HepG2 (cell line): ENCODE data around the gene HK2. TPM values are rescaled to one million over a fixed set of nuclear protein-coding genes. Genes with fewer than 3 reads are reported as not detected.

Experiments used
- GLMP ChIP-seq: sonication (generic); formaldehyde crosslinking; IDR thresholded peaks from 2 replicates; pipeline ENCODE4 v1.9.0; 2021; ENCODE audit warnings: missing genetic modification reagents, mild to moderate bottlenecking, borderline replicate concordance
- MAF1 ChIP-seq: sonication (generic); formaldehyde crosslinking; IDR thresholded peaks from 2 replicates; pipeline ENCODE4 v1.5.0; 2020; ENCODE audit warnings: missing genetic modification reagents, borderline replicate concordance
- RCOR2 ChIP-seq: IDR thresholded peaks from 2 replicates; pipeline ENCODE4 v1.6.1; 2016; ENCODE audit warnings: missing biosample characterization, missing genetic modification reagents
- SSRP1 ChIP-seq: IDR thresholded peaks from 2 replicates; pipeline ENCODE4 v1.6.1; 2016; ENCODE audit warnings: control low read depth
- TAF15 ChIP-seq: fragments of 200-400 bp; formaldehyde crosslinking; IDR thresholded peaks from one replicate; pipeline ENCODE4 v1.6.1; 2018; ENCODE audit warnings: mild to moderate bottlenecking, low read depth, low read length; ENCODE audit not compliant: poor library complexity, severe bottlenecking
- TFDP2 ChIP-seq: sonication (generic); formaldehyde crosslinking; IDR thresholded peaks from 2 replicates; pipeline ENCODE4 v1.4.0; 2020; ENCODE audit warnings: missing genetic modification reagents
- ZMYM4 ChIP-seq: sonication (generic); formaldehyde crosslinking; IDR thresholded peaks from 2 replicates; pipeline ENCODE4 v1.8.1; 2023; ENCODE audit warnings: mild to moderate bottlenecking, missing genetic modification reagents
- ZNF232 ChIP-seq: sonication (generic); formaldehyde crosslinking; IDR thresholded peaks from 2 replicates; pipeline ENCODE4 v1.4.0; 2020; ENCODE audit warnings: missing genetic modification reagents, borderline replicate concordance
- ZNF543 ChIP-seq: sonication (generic); formaldehyde crosslinking; IDR thresholded peaks from 2 replicates; pipeline ENCODE4 v1.4.0; 2020; ENCODE audit warnings: mild to moderate bottlenecking, missing genetic modification reagents
- ZNF609 ChIP-seq: sonication (generic); formaldehyde crosslinking; IDR thresholded peaks from 2 replicates; pipeline ENCODE4 v1.4.0; 2020; ENCODE audit warnings: mild to moderate bottlenecking, missing genetic modification reagents, borderline replicate concordance
- ZNF678 ChIP-seq: sonication (generic); formaldehyde crosslinking; IDR thresholded peaks from 2 replicates; pipeline ENCODE4 v1.4.0; 2020; ENCODE audit warnings: mild to moderate bottlenecking, missing genetic modification reagents
- polyA plus RNA-seq, 8 experiments: library from polyadenylated mRNA; depleted of rRNA in 3 of 8; stranded (reverse) in 7 of 8; unstranded in 1 of 8; fragments of >200 nt; fragmentation: Illumina TruSeq in 4 of 8; extraction: Trizol in 4 of 8; gene quantifications; 2 replicates each; pipeline versions ENCODE4 v1.2.1 to v1.2.3, GENCODE V29; 2011 to 2016; ENCODE audit warnings: low read depth in 4 of 8, missing spikeins in 1 of 8, mixed read lengths in 1 of 8; ENCODE audit not compliant: insufficient read depth in 1 of 8
- total RNA-seq, 5 experiments: library from RNA; depleted of rRNA; stranded (reverse); fragments of >200 nt; fragmentation: Illumina TruSeq; extraction: Trizol; gene quantifications; 2 replicates each; pipeline ENCODE4 v1.2.3, GENCODE V29; 2016; ENCODE audit warnings: low read depth in 1 of 5
- TF ChIP-seq, protein P1 (sequence below): sonication (generic); formaldehyde crosslinking; IDR thresholded peaks from 2 replicates; pipeline ENCODE4 v1.4.0; 2020; ENCODE audit warnings: missing genetic modification reagents, mild to moderate bottlenecking, borderline replicate concordance
- TF ChIP-seq, protein P2 (sequence below): sonication (generic); formaldehyde crosslinking; IDR thresholded peaks from 2 replicates; pipeline ENCODE4 v1.4.0; 2020; ENCODE audit warnings: mild to moderate bottlenecking, missing genetic modification reagents
- TF ChIP-seq, protein P3 (sequence below): sonication (generic); formaldehyde crosslinking; IDR thresholded peaks from 2 replicates; pipeline ENCODE4 v1.4.0; 2020; ENCODE audit warnings: missing genetic modification reagents

Gene HK2
- total and polyA plus RNA-seq, 2 of the 13 experiments (the other 11 are each of a cell fraction or from before 2014, with no cell fraction given), result 13.2 to 101 TPM

DNA sequence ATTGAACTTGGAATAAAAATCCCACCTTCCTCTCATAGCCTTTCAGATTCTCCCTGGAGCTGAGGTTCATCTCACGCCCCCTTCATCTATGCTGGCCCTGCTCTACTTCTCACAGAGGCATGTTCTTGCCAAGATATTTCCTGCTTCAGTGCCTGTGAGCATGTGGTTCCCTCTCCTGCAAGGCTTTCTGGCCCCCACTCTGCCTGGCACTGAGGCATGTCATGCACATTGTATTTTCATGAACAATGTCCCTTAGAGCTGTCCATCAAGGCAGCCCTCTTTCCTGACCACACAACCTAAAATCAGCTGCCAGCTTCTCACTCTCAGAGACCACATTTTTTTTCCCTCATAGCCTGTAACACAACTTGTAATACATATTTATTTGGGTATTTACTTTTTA is 18.0 kb upstream of the HK2 start (continued):
- TF ChIP-seq, protein P1, sequence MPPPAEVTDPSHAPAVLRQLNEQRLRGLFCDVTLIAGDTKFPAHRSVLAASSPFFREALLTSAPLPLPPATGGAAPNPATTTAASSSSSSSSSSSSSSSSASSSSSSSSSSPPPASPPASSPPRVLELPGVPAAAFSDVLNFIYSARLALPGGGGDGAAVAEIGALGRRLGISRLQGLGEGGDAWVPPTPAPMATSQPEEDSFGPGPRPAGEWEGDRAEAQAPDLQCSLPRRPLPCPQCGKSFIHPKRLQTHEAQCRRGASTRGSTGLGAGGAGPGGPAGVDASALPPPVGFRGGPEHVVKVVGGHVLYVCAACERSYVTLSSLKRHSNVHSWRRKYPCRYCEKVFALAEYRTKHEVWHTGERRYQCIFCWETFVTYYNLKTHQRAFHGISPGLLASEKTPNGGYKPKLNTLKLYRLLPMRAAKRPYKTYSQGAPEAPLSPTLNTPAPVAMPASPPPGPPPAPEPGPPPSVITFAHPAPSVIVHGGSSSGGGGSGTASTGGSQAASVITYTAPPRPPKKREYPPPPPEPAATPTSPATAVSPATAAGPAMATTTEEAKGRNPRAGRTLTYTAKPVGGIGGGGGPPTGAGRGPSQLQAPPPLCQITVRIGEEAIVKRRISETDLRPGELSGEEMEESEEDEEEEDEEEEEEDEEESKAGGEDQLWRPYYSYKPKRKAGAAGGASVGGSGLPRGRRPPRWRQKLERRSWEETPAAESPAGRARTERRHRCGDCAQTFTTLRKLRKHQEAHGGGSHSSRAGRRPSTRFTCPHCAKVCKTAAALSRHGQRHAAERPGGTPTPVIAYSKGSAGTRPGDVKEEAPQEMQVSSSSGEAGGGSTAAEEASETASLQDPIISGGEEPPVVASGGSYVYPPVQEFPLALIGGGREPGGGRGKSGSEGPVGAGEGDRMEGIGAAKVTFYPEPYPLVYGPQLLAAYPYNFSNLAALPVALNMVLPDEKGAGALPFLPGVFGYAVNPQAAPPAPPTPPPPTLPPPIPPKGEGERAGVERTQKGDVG, result 0 out of 2 replicates have a peak, but pooled peaks have one; percentile 6
- TF ChIP-seq RCOR2 (no peak), ZMYM4 (no peak), SSRP1 (CRISPR knock-in tag) (no peak), ZNF678 (CRISPR knock-in tag) (no peak), ZNF609 (CRISPR knock-in tag) (no peak), TAF15 (no peak), ZNF543 (0 out of 2 replicates have a peak, but pooled peaks have one; percentile 0), MAF1 (no peak), TFDP2 (no peak), GLMP (no peak), ZNF232 (CRISPR knock-in tag) (no peak)
- TF ChIP-seq, protein P2, sequence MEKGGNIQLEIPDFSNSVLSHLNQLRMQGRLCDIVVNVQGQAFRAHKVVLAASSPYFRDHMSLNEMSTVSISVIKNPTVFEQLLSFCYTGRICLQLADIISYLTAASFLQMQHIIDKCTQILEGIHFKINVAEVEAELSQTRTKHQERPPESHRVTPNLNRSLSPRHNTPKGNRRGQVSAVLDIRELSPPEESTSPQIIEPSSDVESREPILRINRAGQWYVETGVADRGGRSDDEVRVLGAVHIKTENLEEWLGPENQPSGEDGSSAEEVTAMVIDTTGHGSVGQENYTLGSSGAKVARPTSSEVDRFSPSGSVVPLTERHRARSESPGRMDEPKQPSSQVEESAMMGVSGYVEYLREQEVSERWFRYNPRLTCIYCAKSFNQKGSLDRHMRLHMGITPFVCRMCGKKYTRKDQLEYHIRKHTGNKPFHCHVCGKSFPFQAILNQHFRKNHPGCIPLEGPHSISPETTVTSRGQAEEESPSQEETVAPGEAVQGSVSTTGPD (CRISPR knock-in tag), result no peak
- TF ChIP-seq, protein P3, sequence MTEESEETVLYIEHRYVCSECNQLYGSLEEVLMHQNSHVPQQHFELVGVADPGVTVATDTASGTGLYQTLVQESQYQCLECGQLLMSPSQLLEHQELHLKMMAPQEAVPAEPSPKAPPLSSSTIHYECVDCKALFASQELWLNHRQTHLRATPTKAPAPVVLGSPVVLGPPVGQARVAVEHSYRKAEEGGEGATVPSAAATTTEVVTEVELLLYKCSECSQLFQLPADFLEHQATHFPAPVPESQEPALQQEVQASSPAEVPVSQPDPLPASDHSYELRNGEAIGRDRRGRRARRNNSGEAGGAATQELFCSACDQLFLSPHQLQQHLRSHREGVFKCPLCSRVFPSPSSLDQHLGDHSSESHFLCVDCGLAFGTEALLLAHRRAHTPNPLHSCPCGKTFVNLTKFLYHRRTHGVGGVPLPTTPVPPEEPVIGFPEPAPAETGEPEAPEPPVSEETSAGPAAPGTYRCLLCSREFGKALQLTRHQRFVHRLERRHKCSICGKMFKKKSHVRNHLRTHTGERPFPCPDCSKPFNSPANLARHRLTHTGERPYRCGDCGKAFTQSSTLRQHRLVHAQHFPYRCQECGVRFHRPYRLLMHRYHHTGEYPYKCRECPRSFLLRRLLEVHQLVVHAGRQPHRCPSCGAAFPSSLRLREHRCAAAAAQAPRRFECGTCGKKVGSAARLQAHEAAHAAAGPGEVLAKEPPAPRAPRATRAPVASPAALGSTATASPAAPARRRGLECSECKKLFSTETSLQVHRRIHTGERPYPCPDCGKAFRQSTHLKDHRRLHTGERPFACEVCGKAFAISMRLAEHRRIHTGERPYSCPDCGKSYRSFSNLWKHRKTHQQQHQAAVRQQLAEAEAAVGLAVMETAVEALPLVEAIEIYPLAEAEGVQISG (CRISPR knock-in tag), result no peak
